PC-9 (cell line): ENCODE measurements around the gene LIMS1.

ENCODE experiments used
- EZH2 ChIP-seq: fragments of 200-600 bp; sonication (generic); IDR thresholded peaks from 2 replicates; pipeline ENCODE4 v1.8.0; 2017; ENCODE audit warnings: antibody characterized with exemption, low read depth
- TF ChIP-seq, protein P1 (sequence below): fragments of 200-600 bp; sonication (generic); conservative IDR thresholded peaks from 2 replicates; pipeline ENCODE4 v1.6.1; 2017; ENCODE audit warnings: mixed run types, antibody characterized with exemption, mild to moderate bottlenecking, moderate library complexity

DNA sequence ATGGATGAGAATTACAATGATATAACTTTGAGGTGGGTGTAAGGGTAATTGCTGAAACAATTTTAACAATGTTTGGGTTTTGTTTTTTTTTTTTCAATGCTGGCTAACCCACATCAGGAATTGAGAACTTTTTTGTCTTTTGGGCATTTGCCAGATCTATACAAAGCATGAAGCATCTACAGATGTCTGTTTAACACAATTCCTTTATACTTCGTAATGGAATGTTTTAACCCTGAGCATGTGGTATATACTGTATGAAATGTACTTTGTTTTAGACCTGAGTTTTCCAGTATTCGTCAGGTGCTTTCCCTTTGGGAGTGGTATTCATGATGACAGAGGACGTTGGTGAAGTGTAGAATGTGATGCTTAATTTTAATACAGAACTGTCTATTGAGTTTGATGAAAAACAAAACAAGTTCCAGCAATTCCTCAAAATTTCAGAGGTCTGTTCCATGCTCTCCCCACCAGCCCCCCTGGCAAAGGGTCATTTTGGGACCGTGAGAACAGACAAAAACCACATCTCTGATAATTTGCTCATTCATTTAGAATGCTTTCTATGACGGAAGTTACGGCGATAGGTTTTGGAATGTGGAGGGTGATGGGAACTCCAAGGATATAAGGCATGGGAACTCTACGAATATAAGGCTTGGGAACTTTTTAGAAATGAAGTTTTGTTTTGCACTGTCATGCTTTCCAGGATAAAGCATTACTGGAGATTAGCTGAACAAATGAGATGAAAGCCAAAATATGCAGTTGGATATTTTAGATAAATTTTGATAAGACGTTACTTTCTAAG lies 14.1 kb downstream of the LIMS1 start:
- TF ChIP-seq, protein P1, sequence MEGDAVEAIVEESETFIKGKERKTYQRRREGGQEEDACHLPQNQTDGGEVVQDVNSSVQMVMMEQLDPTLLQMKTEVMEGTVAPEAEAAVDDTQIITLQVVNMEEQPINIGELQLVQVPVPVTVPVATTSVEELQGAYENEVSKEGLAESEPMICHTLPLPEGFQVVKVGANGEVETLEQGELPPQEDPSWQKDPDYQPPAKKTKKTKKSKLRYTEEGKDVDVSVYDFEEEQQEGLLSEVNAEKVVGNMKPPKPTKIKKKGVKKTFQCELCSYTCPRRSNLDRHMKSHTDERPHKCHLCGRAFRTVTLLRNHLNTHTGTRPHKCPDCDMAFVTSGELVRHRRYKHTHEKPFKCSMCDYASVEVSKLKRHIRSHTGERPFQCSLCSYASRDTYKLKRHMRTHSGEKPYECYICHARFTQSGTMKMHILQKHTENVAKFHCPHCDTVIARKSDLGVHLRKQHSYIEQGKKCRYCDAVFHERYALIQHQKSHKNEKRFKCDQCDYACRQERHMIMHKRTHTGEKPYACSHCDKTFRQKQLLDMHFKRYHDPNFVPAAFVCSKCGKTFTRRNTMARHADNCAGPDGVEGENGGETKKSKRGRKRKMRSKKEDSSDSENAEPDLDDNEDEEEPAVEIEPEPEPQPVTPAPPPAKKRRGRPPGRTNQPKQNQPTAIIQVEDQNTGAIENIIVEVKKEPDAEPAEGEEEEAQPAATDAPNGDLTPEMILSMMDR = no peak
- TF ChIP-seq EZH2 = no peak
